ENCODE results near the gene URB1. TPM values are rescaled to one million over a fixed set of nuclear protein-coding genes. Genes with fewer than 3 reads are reported as not detected.

URB1 gene
- total RNA-seq, 4 donors from 2014 or later: 6.4 to 8.7 (median 7.3) TPM

DNA sequence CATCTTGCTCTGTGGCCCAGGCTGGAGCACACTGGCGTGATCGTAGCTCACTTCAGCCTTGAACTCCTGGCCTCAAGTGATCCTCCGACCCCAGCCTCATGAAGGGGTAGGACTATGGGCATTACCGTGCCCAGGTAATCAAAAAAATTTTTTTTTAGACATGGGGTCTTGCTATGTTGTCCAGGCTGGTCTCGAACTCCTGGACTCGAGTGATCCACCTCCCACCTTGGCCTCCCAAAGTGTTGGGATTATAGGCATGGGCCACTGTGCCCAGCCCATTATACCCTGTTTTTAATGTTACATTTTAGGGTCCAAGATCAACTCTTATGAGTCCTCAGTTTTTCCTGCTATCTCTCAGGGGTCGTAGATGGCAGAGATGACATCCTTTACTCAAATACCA lies 87.8 kb downstream of the URB1 start:
- Histone ChIP-seq H3K9me3 (no peaks in the 10 kb centered on the region), H3K4me1 (no peaks in the 10 kb centered on the region), H3K4me3 (no peak overlapping the region), H3K36me3 (no peaks in the 10 kb centered on the region), H3K27me3 (no peaks in the 10 kb centered on the region), H3K27ac (no peak overlapping the region)
- intact Hi-C loops (cut with DNase I; ENCODE audit: low total_unique reads): no loop called here
- no peak for DNase-seq
- TF ChIP-seq, protein P1, sequence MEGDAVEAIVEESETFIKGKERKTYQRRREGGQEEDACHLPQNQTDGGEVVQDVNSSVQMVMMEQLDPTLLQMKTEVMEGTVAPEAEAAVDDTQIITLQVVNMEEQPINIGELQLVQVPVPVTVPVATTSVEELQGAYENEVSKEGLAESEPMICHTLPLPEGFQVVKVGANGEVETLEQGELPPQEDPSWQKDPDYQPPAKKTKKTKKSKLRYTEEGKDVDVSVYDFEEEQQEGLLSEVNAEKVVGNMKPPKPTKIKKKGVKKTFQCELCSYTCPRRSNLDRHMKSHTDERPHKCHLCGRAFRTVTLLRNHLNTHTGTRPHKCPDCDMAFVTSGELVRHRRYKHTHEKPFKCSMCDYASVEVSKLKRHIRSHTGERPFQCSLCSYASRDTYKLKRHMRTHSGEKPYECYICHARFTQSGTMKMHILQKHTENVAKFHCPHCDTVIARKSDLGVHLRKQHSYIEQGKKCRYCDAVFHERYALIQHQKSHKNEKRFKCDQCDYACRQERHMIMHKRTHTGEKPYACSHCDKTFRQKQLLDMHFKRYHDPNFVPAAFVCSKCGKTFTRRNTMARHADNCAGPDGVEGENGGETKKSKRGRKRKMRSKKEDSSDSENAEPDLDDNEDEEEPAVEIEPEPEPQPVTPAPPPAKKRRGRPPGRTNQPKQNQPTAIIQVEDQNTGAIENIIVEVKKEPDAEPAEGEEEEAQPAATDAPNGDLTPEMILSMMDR (IDR thresholded peaks at IDR 0.05): no peak
- no peak for TF ChIP-seq EP300 (IDR thresholded peaks at IDR 0.05; ENCODE audit: low read depth)
- no peak for TF ChIP-seq POLR2AphosphoS5 (IDR thresholded peaks at IDR 0.05)
- no peak for TF ChIP-seq POLR2A (IDR thresholded peaks at IDR 0.05)
- 94 to 96% methylated on average over 3 to 7 of the region's 7 CpGs for WGBS, 2 donors (ENCODE audit: low coverage in 1 of 2)
- in situ Hi-C loops (cut with MboI; ENCODE audit: low pct_ligation_motif_present in 1 of 4, low pct_unique_long_range_greater_than_20kb in 1 of 4, low sequenced_read_pairs in 3 of 4): no loop called here

DNA sequence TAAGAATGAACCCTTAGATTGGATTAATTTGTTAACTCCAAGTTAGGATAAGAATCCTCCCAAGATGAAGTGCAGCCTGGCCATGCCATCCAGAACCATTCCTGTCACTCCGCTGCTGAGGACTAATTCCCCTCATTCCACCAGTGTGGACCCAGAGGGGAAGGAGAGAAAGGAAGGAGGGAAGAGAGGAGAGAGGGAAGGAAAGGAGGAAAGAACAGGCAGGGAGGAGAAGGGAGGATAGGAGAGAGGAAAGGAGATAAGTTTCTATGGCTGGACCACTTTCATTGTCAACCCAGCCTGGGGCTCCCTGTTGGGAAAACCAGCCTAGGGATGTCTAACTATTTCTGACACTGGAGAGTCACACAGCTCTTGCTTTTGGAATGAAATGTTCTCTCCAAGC lies 89.4 kb downstream of the URB1 start:
- Histone ChIP-seq H3K27ac (no peak overlapping the region), H3K36me3 (no peaks in the 10 kb centered on the region), H3K4me3 (no peak overlapping the region), H3K27me3 (no peaks in the 10 kb centered on the region), H3K4me1 (no peaks in the 10 kb centered on the region), H3K9me3 (no peaks in the 10 kb centered on the region)
- WGBS, 2 donors (ENCODE audit: low coverage in 1 of 2): 86 to 100% methylated on average over 1 of the region's 1 CpG
- TF ChIP-seq POLR2AphosphoS5 (IDR thresholded peaks at IDR 0.05): no peak
- TF ChIP-seq POLR2A (IDR thresholded peaks at IDR 0.05): no peak
- TF ChIP-seq EP300 (IDR thresholded peaks at IDR 0.05; ENCODE audit: low read depth): no peak
- TF ChIP-seq, protein P1 (IDR thresholded peaks at IDR 0.05): no peak
- in situ Hi-C loops (cut with MboI; ENCODE audit: low pct_ligation_motif_present in 1 of 4, low pct_unique_long_range_greater_than_20kb in 1 of 4, low sequenced_read_pairs in 3 of 4): no loop called here
- intact Hi-C loops (cut with DNase I; ENCODE audit: low total_unique reads): no loop called here
- no peak for DNase-seq

DNA sequence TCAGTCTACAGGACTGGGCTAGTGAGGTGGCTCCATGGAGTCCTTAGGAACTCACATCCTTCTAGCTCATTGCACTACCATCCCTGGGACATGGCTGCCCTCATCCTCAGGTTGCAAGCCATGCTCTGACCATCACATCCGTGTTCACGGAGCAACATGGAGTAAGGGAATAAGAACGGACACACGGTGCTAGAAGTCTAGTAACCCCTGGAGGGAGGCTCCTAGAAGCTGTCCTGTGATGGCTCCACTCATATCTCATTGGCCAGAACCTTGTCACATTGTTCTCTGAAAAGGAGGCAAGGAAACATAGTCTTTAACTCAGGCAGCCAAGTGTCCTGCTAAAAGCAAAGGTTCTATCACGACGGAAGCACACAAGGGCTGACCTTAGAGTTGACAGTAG lies 90.3 kb downstream of the URB1 start:
- WGBS, 2 donors (ENCODE audit: low coverage in 1 of 2): 94 to 99% methylated on average over 2 to 6 of the region's 6 CpGs
- in situ Hi-C loops (cut with MboI; ENCODE audit: low pct_ligation_motif_present in 1 of 4, low pct_unique_long_range_greater_than_20kb in 1 of 4, low sequenced_read_pairs in 3 of 4) (no loop called here), intact Hi-C loops (cut with DNase I; ENCODE audit: low total_unique reads) (no loop called here)
- Histone ChIP-seq H3K27me3 (no peaks in the 10 kb centered on the region), H3K36me3 (no peaks in the 10 kb centered on the region), H3K27ac (no peak overlapping the region), H3K4me3 (no peak overlapping the region), H3K4me1 (no peaks in the 10 kb centered on the region), H3K9me3 (no peaks in the 10 kb centered on the region)
- DNase-seq: no peak
- no peak for TF ChIP-seq POLR2AphosphoS5 (IDR thresholded peaks at IDR 0.05)
- no peak for TF ChIP-seq EP300 (IDR thresholded peaks at IDR 0.05; ENCODE audit: low read depth)
- TF ChIP-seq POLR2A (IDR thresholded peaks at IDR 0.05): no peak

DNA sequence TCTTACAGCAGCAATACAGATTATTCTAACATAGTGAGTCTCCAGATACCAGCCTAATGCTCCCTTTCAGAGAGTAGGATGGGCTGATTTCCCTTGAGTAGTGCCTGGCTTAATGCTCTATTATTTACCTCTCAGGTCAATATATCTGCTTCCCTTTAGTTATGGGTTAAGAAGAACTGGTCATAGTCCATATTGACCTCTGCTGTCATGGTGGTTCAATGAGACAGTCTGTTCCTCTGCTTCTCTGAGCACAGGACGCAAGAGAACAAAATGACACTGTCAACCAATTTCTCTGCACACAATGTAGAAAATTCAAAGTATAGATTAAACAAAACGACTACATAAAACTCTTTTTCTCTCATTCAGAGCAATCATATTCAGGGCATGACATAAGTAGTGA lies 91.2 kb downstream of the URB1 start:
- in situ Hi-C loops (cut with MboI; ENCODE audit: low pct_ligation_motif_present in 1 of 4, low pct_unique_long_range_greater_than_20kb in 1 of 4, low sequenced_read_pairs in 3 of 4) (no loop called here), intact Hi-C loops (cut with DNase I; ENCODE audit: low total_unique reads) (no loop called here)
- TF ChIP-seq POLR2A (IDR thresholded peaks at IDR 0.05) (no peak), POLR2AphosphoS5 (IDR thresholded peaks at IDR 0.05) (no peak), EP300 (IDR thresholded peaks at IDR 0.05; ENCODE audit: low read depth) (no peak)
- TF ChIP-seq, protein P1 (IDR thresholded peaks at IDR 0.05): no peak
- H3K27me3 ChIP-seq: no peaks in the 10 kb centered on the region
- 85% methylated on average over 2 of the region's 2 CpGs for WGBS, 2 donors (ENCODE audit: low coverage in 1 of 2)
- no peak overlapping the region for H3K27ac ChIP-seq
- DNase-seq: no peak
- H3K4me3 ChIP-seq: no peak overlapping the region
- H3K36me3 ChIP-seq: no peaks in the 10 kb centered on the region
- no peaks in the 10 kb centered on the region for H3K9me3 ChIP-seq
- H3K4me1 ChIP-seq: no peaks in the 10 kb centered on the region

DNA sequence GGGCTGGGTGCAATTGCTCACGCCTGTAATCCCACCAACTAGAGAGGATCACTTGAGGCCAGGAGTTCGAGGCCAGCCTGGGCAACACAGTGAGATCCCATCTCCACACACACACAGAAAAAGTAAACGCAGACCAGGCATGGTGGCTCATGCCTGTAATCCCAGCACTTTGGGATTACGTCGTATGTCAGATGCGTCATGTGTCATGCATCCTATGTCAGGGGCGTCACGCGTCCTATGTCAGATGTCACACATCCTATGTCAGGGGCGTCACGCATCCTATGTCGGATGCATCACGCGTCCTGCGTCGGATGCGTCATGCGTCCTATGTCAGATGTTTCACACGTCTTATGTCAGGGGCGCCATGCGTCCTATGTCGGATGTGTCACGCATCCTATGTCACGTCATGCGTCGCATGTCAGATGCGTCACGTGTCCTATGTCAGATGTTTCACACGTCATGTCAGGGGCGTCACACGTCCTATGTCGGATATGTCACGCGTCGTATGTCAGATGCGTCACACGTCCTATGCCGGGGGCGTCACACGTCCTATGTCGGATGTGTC lies 92.6 kb downstream of the URB1 start:
- H3K4me3 ChIP-seq: no peak overlapping the region
- no peaks in the 10 kb centered on the region for H3K9me3 ChIP-seq
- 88 to 97% methylated on average over 33 to 41 of the region's 41 CpGs for WGBS, 2 donors (ENCODE audit: low coverage in 1 of 2)
- no peaks in the 10 kb centered on the region for H3K36me3 ChIP-seq
- intact Hi-C loops (cut with DNase I; ENCODE audit: low total_unique reads) (no loop called here), in situ Hi-C loops (cut with MboI; ENCODE audit: low pct_ligation_motif_present in 1 of 4, low pct_unique_long_range_greater_than_20kb in 1 of 4, low sequenced_read_pairs in 3 of 4) (no loop called here)
- H3K27me3 ChIP-seq: no peaks in the 10 kb centered on the region
- no peaks in the 10 kb centered on the region for H3K4me1 ChIP-seq
- H3K27ac ChIP-seq: no peak overlapping the region
- TF ChIP-seq POLR2AphosphoS5 (IDR thresholded peaks at IDR 0.05): no peak
- TF ChIP-seq EP300 (IDR thresholded peaks at IDR 0.05; ENCODE audit: low read depth): no peak
- TF ChIP-seq, protein P1 (IDR thresholded peaks at IDR 0.05): no peak
- no peak for TF ChIP-seq POLR2A (IDR thresholded peaks at IDR 0.05)
- no peak for DNase-seq

Data from transverse colon (tissue), 4 donors.